Kidney tubule cell (primary cell): Measurements from ENCODE around the gene BABAM1.
"Not testable (repeated sequence)": the region's sequence is repeated elsewhere in the genome, so short reads cannot be mapped to it uniquely, and the experiment has no call there.

ENCODE experiments used
- DNase-seq: peaks from one replicate; pipeline ENCODE4 v3.0.0-alpha.2; 2018; ENCODE audit warnings: low spot score

Gene BABAM1

GRCh38 chr19:17275441-17276175 lies 8.4 kb downstream of the BABAM1 start:
- DNase-seq: no peak

DNA sequence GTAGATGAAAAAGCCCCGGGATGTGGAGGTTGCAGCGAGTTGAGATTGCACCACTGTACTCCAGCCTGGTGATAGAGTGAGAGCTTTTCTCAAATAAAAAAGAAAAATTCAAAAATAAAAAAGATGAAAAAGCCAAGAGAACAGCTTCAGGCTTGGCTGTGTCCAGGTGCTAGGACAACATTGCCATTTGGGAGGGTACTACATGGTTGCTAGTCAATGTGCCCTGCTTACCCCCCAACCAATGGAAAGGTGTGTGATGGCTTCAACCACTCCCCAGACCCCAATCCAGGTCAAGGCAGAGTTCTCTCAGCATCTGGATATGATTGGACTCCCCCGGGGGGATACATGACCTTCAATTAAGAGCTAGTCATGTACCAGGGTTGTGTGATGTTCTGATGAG lies 12.2 kb downstream of the BABAM1 start:
- DNase-seq: no peak

GRCh38 chr19:17281391-17282304 lies 14.4 kb downstream of the BABAM1 start, which contains the start of gene ANKLE1:
TSS of gene ANKLE1 (plus strand) at chr19:17281901. CDS start at chr19:17281921, 20 bp downstream.
- no peak for DNase-seq

- DNase-seq: peak; percentile 83
Measured at GRCh38 chr19:17282488-17283125, 15.4 kb downstream of the BABAM1 start.

DNA sequence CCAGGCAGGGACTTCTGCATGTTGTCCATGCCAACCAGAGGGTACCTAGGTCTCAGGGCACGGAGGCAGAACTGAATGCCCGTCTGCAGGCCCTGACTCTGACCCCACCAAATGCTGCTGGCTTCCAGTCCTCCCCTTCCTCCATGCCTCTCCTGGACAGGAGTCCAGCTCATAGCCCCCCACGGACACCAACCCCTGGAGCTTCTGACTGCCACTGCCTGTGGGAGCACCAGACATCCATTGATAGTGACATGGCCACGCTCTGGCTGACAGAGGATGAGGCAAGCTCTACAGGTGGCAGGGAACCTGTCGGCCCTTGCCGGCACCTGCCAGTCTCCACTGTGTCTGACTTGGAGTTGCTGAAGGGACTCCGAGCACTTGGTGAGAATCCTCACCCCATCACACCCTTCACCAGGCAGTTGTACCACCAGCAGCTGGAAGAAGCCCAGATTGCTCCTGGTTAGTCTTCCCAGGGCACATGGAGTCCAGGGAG lies 16.3 kb downstream of the BABAM1 start:
- no peak for DNase-seq

DNA sequence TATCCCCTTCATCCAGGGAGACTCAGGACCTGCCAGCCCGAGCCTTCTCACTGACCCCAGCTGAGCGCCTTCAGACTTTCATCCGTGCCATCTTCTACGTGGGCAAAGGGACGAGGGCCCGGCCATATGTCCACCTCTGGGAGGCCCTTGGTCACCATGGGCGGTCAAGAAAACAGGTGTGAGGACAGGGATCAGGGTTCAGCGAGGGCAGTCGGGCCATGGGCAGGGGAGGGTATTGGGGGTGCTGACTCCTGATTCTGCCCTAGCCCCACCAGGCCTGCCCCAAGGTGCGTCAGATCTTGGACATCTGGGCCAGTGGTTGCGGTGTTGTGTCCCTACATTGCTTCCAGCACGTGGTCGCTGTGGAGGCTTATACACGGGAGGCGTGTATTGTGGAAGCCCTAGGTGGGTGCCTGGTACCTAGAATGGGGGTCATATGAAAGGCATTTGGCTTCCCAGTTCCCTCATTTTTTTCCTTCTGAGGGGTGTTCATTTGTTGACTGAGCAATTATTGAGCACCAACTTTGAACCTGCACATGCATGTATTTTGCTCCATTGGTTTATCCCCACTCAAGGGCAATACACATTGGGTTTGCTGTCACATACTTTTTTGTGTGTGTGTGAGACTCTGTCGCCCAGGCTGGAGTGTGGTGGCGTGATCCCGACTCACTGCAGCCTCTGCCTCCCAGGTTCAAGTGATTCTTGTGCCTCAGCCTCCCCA lies 18.3 kb downstream of the BABAM1 start:
- no peak for DNase-seq

DNA sequence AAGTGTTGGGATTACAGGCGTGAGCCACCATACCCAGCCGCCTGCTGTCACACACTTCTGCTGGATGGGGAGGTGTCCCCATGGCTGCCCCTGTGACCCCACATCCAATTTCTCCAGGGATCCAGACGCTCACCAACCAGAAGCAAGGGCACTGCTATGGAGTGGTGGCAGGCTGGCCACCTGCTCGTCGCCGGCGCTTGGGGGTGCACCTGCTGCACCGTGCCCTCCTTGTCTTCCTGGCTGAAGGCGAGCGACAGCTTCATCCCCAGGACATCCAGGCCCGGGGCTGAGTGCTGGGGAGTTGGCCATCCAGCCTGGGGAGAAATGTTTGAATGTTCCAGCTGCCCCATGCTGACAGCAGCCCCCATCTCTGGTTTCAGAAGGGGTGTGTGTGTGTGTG lies 19.0 kb downstream of the BABAM1 start:
- DNase-seq: no peak

DNA sequence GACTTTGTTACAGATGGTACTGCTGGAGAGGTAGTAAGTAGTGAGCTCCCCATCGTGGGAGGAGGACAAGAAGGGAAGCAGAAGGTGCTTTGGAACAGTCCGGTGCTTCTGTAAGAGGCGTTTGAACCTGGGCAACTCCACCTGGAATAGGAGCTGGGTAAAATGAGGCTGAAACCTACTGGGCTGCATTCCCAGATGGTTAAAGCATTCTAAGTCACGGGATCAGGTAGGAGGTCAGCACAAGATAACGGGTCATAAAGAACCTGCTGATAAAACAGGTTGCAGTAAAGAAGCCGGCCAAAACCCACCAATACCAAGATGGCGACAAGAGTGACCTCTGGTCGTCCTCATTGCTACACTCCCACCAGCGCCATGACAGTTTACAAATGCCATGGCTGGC lies 19.5 kb downstream of the BABAM1 start:
- no peak for DNase-seq

GRCh38 chr19:17289489-17289888 lies 22.2 kb downstream of the BABAM1 start:
- peak; percentile 57 for DNase-seq

DNA sequence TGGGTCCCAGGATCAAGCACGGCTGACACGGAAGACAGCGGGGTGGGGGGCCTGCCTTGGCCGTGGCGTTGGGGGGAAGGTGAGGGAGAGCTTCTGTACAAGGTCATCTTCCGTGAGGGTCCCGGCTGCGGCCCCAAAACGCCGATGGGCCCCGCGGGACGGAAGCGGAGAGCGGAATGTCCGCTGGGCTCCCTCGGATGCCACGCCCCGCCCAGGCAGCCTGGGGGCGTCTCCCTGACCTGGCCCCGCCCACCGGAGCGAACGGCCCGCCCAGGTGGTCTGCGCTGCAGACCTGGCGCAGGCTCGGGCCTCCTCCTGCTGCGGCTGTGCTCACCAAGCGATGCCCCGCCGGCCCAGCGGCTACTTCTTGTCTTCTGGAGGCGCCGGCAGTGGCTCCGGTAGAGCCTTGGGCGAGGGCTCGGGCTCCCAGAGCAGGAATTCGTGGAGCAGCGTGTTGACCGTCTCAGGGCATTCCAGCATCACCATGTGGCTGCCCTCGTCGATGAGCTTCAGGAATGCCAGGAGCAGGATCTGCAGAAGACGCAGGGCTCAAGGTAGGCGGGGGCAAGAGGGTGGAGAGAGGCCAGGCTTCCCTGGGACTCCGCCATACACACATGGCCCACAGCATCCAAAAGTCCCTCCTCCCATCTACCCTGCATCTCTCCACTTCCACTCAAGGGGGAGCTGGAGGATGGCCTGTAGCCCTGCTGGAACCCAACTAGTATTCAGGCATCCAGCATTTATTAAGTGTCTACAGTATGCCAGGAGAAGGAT lies 25.2 kb downstream of the BABAM1 start:
- DNase-seq: peak; percentile 78

DNA sequence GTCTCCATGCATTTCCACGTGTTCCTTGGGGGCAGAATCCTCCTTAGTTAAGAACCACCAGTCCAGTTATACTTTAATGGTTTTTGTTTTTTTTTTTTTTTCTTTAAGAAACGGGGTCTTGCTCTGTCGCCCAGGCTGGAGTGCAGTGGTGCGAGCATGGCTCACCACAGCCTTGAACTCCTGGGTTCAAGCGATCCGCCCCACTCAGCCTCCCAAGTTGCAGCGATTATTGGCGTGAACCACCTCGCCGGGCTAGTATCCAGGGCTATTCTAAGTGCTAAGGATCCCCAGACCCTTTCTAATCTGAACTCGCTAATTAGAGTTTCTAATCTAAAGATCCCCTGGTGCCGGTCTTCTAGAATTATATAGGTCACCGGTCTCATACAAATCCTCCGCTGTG lies 26.4 kb downstream of the BABAM1 start:
- no peak for DNase-seq

DNA sequence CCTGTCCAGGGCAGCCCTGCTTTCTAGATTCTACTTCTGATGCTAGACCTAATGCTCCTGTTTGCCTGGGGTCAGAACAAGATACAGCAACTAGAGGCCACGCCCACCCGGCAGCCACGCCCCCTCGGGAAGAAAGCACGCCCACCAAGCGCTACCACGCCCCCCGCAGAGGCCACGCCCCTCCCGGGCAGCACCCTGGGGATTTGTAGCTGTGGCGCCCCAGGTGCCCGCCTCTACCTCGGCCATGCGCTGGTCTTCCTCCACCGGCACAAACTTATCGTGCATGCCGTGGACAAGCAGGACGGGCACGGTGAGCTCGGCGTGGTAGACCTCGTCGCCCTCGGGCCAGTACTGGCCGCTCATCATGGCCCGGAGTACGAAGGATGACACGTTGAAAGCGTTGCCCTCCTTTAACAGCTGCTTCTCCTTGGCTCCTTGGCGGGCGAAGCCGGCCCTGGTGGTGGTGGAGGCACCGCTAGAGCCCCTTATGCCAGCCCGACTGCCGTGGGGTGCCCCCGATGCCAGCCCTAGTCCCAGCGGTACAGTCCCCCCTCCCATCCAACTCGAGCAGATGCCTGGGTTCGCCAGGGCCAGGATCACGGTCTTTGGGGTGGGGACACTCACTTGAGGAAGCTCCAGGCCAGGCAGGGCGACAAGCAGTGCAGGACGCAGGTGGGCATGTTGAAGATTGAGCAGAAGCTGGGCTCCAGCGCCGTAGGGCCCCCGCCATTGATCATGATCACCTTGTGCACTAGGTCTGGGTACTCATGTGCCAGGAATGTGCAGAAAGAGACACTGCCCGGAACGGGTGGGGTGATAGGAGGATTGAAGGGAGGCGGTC lies 27.0 kb downstream of the BABAM1 start:
- peak; percentile 12 for DNase-seq

- not testable (repeated sequence) for DNase-seq
Measured at GRCh38 chr19:17295551-17295950, 28.3 kb downstream of the BABAM1 start.

DNA sequence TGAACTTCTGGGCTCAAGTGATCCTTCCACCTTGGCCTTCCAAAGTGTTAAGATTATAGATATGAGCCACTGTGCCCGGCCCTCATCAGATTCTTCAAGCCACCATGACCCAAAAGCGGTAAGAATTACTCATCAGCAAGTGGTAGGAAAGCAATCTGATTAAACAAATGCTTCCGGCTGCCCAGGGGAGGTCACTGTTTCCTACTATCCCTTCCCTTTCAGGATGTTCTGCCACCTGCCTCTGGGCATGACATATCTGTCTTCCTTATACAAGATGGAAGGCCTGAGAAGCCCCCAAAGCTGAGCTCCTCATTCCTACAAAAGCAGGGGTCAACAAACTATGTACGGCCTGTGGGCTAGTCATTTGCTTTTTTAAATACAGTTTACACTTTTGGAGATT lies 29.0 kb downstream of the BABAM1 start:
- peak; percentile 78 for DNase-seq

DNA sequence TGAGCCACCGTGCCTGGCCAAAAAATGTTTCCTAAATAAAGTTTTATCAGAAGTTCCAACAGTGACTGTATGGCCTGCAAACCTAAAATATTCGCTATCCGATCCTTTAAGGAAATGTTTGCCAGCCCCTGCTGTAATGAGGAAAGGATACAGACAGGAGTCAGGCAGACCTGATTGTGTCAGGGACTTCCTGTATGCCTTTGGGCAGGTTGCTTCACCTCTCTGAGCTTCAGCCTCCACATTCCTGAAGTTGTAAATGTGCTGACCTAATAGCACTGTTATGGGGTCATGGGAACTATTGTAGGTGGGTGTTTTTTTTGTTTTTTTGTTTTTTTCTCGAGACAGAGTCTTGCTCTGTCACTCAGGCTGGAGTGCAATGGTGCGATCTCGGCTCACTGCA lies 29.7 kb downstream of the BABAM1 start:
- peak; percentile 63 for DNase-seq

DNA sequence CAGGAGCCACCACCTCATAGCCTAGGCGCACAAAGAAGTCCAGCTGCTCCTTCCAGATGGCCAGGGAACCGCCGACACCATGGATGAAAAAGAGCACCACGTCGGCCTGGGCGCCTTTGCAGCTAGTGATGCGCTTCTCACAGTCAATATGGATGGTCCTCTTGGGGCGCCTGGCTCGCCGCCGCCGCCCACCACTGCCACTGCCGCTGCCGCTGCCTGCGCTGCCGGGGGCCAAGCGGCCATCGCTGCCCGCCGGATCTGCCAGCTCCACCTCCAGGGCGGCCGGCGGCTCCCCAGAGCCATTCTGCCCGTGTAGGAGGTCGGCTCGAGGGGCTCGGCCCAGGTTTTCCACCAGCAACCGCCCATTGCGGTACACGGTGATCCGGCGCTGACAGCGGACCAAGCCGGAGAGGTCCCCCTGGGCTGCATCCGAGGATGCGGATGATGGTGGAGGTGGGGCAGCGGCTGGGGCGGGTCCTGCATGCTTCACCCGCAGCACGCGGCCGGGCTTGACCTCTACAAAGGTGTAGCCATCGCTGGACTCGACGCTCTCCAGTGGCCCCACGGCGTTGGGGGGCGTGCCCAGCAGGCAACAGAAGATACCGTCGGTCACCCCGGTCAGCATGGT lies 33.9 kb downstream of the BABAM1 start:
- no peak for DNase-seq

DNA sequence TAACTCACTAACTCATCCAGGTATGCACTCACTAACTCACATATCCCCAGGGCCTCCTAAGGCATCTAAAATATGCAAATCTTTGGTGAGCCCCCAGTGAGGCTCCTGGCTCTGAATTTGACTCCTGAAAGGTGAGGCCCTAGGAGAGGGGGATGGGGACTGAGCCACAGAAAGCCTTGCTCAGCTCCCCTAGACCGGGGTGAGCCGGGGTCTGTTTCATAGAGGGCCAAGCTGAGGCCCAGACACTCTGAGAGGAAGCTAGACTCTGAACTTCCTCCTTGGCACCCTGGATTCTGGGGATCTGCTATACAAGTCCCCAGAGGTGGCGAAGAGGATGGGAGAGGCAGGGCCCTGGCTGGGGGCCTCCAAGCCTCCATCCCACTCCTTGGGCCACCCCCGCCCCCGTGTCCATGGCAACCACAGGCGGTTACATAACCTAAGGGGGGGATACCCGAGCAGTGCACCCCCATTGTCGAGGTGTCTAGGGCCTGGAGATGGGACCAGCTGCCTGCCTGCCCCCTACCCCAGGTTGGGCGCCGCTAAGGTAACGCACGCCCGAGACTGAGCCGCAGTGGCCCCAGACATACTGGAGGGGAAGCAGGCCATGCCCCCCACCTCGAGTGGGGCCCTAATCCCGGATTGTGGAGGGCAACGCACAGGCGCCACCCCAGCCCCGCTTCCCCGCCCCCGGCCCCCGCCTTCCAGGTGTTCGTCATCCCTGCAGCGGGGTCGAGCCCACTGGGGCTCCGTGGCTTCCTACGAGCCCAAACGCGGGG lies 35.3 kb downstream of the BABAM1 start:
- DNase-seq: peak; percentile 21

DNA sequence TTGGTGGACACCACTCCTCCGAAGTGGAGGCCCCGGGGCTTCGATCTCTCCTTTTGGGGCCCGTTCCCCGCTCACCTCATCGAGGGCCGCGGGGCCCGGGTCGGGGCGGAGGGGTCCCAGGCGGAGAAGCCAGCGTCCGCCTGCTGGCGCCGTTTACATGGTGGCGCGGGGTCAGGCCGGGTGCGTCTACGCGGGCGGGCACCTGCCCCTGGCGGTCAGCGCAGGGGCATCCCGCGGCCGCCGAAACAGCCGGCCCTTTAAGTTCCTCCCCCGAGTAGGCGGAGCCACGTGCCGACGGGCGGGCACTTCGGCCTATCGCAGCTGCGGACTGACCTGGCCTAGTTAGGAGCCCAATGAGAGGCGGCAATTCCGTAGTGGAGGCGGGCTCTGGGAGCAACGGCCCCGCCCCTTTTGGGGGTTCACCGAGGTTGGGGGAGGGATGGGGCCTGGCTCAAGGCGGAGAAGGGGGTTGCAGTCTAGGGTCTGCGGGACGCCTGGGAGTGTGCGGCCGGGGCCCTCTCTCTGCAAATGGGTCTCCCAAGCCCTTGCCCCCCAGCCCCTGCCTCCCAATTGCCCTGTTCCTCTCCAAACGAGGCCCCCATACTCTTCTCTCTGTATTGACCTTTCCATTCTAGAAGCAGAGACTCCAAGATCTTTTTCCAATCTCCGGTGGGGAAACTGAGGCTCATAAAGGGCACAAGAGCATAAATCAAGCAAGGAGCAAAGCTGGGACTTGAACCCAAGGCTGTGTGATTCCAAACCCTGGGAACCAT lies 36.1 kb downstream of the BABAM1 start, which contains the start of gene ABHD8:
ABHD8 (minus strand) TSS at position 259 of the 773 bp plus-strand sequence. CDS start 1,809 bp downstream, outside the sequence.
- DNase-seq: peak; percentile 97
